Endothelial cell of umbilical vein (primary cell): ENCODE data around the gene CPT1A.

Experiments used
- EZH2 ChIP-seq: IDR thresholded peaks from 2 replicates; pipeline ENCODE4 v1.6.1; 2012; ENCODE audit warnings: borderline replicate concordance, low read depth, mild to moderate bottlenecking, moderate library complexity, low read length, inconsistent platforms; ENCODE audit not compliant: severe bottlenecking
- FOS ChIP-seq: IDR thresholded peaks from 2 replicates; pipeline ENCODE4 v1.6.1; 2011; ENCODE audit warnings: mild to moderate bottlenecking, low read length, moderate library complexity, borderline replicate concordance; ENCODE audit not compliant: insufficient read depth
- GATA2 ChIP-seq: IDR thresholded peaks from 2 replicates; pipeline ENCODE4 v1.7.0; 2011; ENCODE audit warnings: low read depth, mild to moderate bottlenecking, moderate library complexity, mixed read lengths, low read length; ENCODE audit not compliant: insufficient read length, insufficient read depth
- JUN ChIP-seq: IDR thresholded peaks from 2 replicates; pipeline ENCODE4 v1.6.1; 2011; ENCODE audit warnings: borderline replicate concordance, low read depth; ENCODE audit not compliant: insufficient read length, insufficient read depth
- MYC ChIP-seq: IDR thresholded peaks from one replicate; pipeline ENCODE4 v1.6.1; 2011; ENCODE audit warnings: mild to moderate bottlenecking, low read depth, low read length
- POLR2A ChIP-seq: IDR thresholded peaks from 2 replicates; pipeline ENCODE4 v1.6.1; 2012; ENCODE audit warnings: low read depth, mild to moderate bottlenecking, control low read depth, low read length
- POLR2AphosphoS5 ChIP-seq: IDR thresholded peaks from 2 replicates; pipeline ENCODE4 v1.6.1; 2012; ENCODE audit warnings: low read depth, mild to moderate bottlenecking, control low read depth, low read length, moderate library complexity; ENCODE audit not compliant: insufficient read depth
- TF ChIP-seq, protein P1 (sequence below), 2 donors: IDR thresholded peaks; 1 replicate in 1 of 2; 2 replicates in 1 of 2; pipeline ENCODE4 v1.5.1; 2011; ENCODE audit warnings: low read length in 2 of 2, mild to moderate bottlenecking in 2 of 2, moderate library complexity in 2 of 2, control low read depth in 1 of 2, inconsistent platforms in 1 of 2, low read depth in 1 of 2; ENCODE audit not compliant: insufficient read depth in 1 of 2; ENCODE audit errors: extremely low read depth in 1 of 2
- TF ChIP-seq, protein P2 (sequence below): IDR thresholded peaks from 2 replicates; pipeline ENCODE4 v1.6.1; 2011; ENCODE audit not compliant: insufficient read depth, insufficient read length

DNA sequence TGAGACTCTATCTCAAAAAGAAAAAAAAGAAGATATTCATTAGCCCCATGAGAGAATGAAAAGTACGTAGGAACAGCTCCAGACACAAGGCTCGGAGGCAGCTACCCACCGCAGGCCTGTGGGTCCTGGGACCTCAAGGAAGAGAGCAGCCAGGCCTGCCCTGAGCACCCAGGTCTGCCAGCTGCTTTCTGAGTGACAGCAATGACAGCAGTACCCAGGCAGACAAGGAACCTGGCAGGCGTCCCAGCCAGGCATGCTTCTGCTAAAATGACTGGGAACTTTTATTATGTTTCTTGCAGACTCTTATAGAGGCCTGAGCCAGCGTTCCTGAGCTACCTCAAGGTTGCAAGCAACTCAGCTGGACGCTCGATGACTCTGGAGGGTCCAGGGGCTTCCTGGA is 31.6 kb downstream of the CPT1A start:
- TF ChIP-seq, protein P1, sequence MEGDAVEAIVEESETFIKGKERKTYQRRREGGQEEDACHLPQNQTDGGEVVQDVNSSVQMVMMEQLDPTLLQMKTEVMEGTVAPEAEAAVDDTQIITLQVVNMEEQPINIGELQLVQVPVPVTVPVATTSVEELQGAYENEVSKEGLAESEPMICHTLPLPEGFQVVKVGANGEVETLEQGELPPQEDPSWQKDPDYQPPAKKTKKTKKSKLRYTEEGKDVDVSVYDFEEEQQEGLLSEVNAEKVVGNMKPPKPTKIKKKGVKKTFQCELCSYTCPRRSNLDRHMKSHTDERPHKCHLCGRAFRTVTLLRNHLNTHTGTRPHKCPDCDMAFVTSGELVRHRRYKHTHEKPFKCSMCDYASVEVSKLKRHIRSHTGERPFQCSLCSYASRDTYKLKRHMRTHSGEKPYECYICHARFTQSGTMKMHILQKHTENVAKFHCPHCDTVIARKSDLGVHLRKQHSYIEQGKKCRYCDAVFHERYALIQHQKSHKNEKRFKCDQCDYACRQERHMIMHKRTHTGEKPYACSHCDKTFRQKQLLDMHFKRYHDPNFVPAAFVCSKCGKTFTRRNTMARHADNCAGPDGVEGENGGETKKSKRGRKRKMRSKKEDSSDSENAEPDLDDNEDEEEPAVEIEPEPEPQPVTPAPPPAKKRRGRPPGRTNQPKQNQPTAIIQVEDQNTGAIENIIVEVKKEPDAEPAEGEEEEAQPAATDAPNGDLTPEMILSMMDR (IDR thresholded peaks at IDR 0.05; ENCODE audit: extremely low read depth in 1 of 2, insufficient read depth in 1 of 2, low read depth in 1 of 2, low read length in 2 of 2): no peak
- TF ChIP-seq, protein P2, sequence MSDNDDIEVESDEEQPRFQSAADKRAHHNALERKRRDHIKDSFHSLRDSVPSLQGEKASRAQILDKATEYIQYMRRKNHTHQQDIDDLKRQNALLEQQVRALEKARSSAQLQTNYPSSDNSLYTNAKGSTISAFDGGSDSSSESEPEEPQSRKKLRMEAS: no peak
- TF ChIP-seq EZH2 (no peak), POLR2A (no peak), MYC (no peak), POLR2AphosphoS5 (no peak), JUN (no peak), GATA2 (no peak), FOS (no peak)
